ENCODE measurements around the gene RASSF4. TPM values are rescaled to one million over a fixed set of nuclear protein-coding genes. Genes with fewer than 3 reads are reported as not detected.
A peak's percentile ranks its signal among the peaks of the same experiment; 100 is the strongest.

The RASSF4 gene
- total RNA-seq, 1 experiment from 2014 or later: 11.5 TPM

- no peak overlapping the region for H3K4ac ChIP-seq (ENCODE audit: low read depth, low read length)
- H2BK12ac ChIP-seq (ENCODE audit: insufficient read length, low read depth, low read length): no peak overlapping the region
- H2AK5ac ChIP-seq (ENCODE audit: insufficient read length, low read length): no peak overlapping the region
- H3K9me3 ChIP-seq (ENCODE audit: control insufficient read depth, low read depth, low read length): no peaks in the 10 kb centered on the region
- TF ChIP-seq CTCF (conservative IDR thresholded peaks at IDR 0.05): no peak
- no peak overlapping the region for H2BK15ac ChIP-seq (ENCODE audit: low read depth, low read length)
- no peak overlapping the region for H3K4me2 ChIP-seq (ENCODE audit: insufficient read depth, insufficient read length, low read length)
- Mint-ChIP-seq H3K4me1 (peaks cover 79 to 87% of the 10 kb centered on the region in 2 experiments), H3K27ac (peak overlapping the region; percentile 12 to 59 (median 38); a peak in 4 of 7 replicates), H3K9me3 (no peaks in the 10 kb centered on the region; a peak in 2 of 5 replicates), H3K36me3 (ENCODE audit: insufficient read depth in 1 of 3, low read depth in 3 of 3) (peaks cover 9 to 26% (median 11%) of the 10 kb centered on the region in 3 experiments; a peak in 6 of 7 replicates), H3K27me3 (ENCODE audit: low read depth) (peaks cover 3% of the 10 kb centered on the region), H3K4me3 (peak overlapping the region in 1 of 2 experiments; percentile 33; a peak in 1 of 5 replicates)
- H3T11ph ChIP-seq (ENCODE audit: low read length): no peak overlapping the region
- no peak overlapping the region for H2BK120ac ChIP-seq (ENCODE audit: low read depth, low read length, poor library complexity, severe bottlenecking)
- no peaks in the 10 kb centered on the region for H4K20me1 ChIP-seq (ENCODE audit: control insufficient read depth, insufficient read depth, insufficient read length)
- H2BK20ac ChIP-seq (ENCODE audit: low read depth, low read length, poor library complexity, severe bottlenecking): no peak overlapping the region
- H3K79me1 ChIP-seq (ENCODE audit: insufficient read depth, low read depth, low read length, poor library complexity, severe bottlenecking): no peaks in the 10 kb centered on the region
- H3K18ac ChIP-seq (ENCODE audit: insufficient read length, low read depth, low read length): no peak overlapping the region
- peak; percentile 21 for DNase-seq
- H3K23ac ChIP-seq (ENCODE audit: insufficient read length, low read depth, low read length): no peak overlapping the region
- no peak overlapping the region for H2BK5ac ChIP-seq (ENCODE audit: insufficient read length, low read length)
- no peaks in the 10 kb centered on the region for H3K27me3 ChIP-seq (ENCODE audit: insufficient read depth, low read length)
- H3K9ac ChIP-seq (ENCODE audit: extremely low read depth, insufficient read length, low read length): no peak overlapping the region
- 0 out of 2 replicates have a peak overlapping the region, but pooled peaks have one; percentile 0 for H3K14ac ChIP-seq (ENCODE audit: insufficient read depth, low read length)
- no peak overlapping the region for H3K27ac ChIP-seq (ENCODE audit: insufficient read length, low read depth, low read length)
- no CpG with 5 or more reads among the region's 10 CpGs for WGBS (ENCODE audit: extremely low coverage, insufficient read length, low lambda C conversion rate)
- no peaks in the 10 kb centered on the region for H3K23me2 ChIP-seq (ENCODE audit: insufficient read length, low read depth, low read length, poor library complexity, severe bottlenecking)
- H3K4me1 ChIP-seq (ENCODE audit: insufficient read depth, low read length): peaks cover 12% of the 10 kb centered on the region; the same call in 1 of the 2 replicates
- H2AFZ ChIP-seq (ENCODE audit: low read length): no peak overlapping the region
- H4K91ac ChIP-seq (ENCODE audit: insufficient read length, low read depth, low read length): no peak overlapping the region
- H4K5ac ChIP-seq (ENCODE audit: insufficient read length, low read depth, low read length): no peak overlapping the region
- no peak overlapping the region for H4K8ac ChIP-seq (replicated peaks; ENCODE audit: insufficient read length, low read depth, low read length)
- no peak overlapping the region for H3K56ac ChIP-seq (ENCODE audit: insufficient read length, low read depth, low read length)
- no peaks in the 10 kb centered on the region for H3K79me2 ChIP-seq (ENCODE audit: insufficient read depth, low read length)
These were observed 29.5 kb downstream of the RASSF4 start for GRCh38 chr10:44988957-44989585.
